H1 (cell line): Measurements from ENCODE around the gene FTL. TPM values are rescaled to one million over a fixed set of nuclear protein-coding genes. Genes with fewer than 3 reads are reported as not detected.

Source experiments
- KDM4A ChIP-seq: IDR thresholded peaks from one replicate; pipeline ENCODE4 v1.7.1; 2012; ENCODE audit warnings: low read depth, mild to moderate bottlenecking, moderate library complexity, low read length, inconsistent platforms; ENCODE audit not compliant: severe bottlenecking
- polyA plus RNA-seq, 7 experiments: library from polyadenylated mRNA; depleted of rRNA in 3 of 7; stranded (reverse) in 5 of 7; unstranded in 2 of 7; fragments of >200 nt in 5 of 7; fragments of 200-250 nt in 2 of 7; gene quantifications; 1 replicate in 5 of 7; 2 replicates in 1 of 7; 4 replicates in 1 of 7; pipeline versions ENCODE4 v1.2.1 to v1.2.3, GENCODE V29; 2011 to 2013; ENCODE audit warnings: missing spikeins in 2 of 7, mixed read lengths in 2 of 7
- total RNA-seq: library from RNA; stranded (reverse); fragmentation: NEBNext Ultra II Directional; extraction: Animal tissue kit (Norgen Biotek cat#: 25700); gene quantifications from 2 replicates; pipeline ENCODE4 v1.2.1, GENCODE V29; 2021

FTL gene
- total and polyA plus RNA-seq, 2 of the 8 experiments (the other 6 are each of a cell fraction or from before 2014, with no cell fraction given): 1,751 to 2,427 TPM

DNA sequence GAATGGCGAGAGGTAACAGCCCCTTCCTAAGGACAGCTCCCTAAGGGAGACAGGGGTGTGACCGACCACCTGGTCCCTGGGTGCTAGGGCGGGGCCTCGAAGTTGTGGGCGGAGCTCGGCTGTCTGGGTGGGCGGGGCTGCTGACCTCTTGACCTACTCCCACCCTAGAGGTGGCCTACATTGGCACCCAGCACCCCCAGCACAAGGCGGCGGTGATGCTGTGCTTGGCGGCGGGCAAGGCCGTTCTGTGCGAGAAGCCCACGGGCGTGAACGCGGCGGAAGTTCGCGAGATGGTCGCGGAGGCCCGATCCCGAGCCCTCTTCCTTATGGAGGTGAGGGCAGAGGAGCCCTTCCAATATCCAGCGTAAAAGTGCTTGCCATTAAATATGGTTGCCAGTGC lies 29.2 kb upstream of the FTL start (continued):
- TF ChIP-seq KDM4A: no peak
- TF ChIP-seq, all 59 proteins: peak for 0
